VCaP (cell line): ENCODE measurements around the gene BRAT1.
"Not testable (repeated sequence)": the region's sequence is repeated elsewhere in the genome, so short reads cannot be mapped to it uniquely, and the experiment has no call there.

Experiments used
- H3K27ac ChIP-seq: fragments of 450-650 bp; 2 replicates; pipeline ENCODE4 v1.5.1; 2017
- CTCF ChIP-seq: fragments of 450-650 bp; conservative IDR thresholded peaks from 2 replicates; pipeline ENCODE4 v1.5.1; 2017; ENCODE audit warnings: mild to moderate bottlenecking, moderate library complexity

The BRAT1 gene

DNA sequence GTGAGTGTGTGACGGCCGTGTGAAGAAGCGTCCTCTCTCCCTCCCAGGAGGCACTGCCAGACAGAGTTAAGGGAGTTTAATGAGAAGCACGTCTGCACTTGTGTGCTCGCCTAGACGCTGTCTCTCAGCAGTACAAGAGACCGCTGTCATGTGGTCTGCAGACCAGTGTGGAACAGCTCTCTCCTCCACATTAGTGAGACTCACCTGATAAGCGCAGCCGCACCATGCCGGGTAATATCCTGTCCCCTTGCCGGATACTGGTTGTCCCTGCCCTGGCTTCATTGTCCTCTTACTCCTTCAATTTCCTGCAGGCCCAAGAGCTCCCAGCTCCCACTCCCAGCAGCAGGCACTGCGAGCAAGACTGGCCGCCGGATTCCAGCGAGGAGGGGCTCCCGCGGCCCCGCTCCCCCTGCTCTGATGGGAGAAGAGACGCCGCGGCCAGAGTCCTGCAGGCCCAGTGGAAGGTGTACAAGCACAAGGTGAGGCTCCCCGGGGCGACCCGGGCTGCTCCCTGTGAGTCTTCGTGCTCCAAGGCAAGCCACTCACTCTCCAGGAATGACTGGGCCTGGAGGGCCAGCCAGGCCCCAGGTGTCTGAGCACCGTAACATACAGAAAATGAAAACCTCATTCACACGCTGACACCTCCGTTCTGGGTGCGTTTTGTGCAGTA is 43.0 kb upstream of the BRAT1 start:
- TF ChIP-seq CTCF, result no peak
- no peak overlapping the region for H3K27ac ChIP-seq

DNA sequence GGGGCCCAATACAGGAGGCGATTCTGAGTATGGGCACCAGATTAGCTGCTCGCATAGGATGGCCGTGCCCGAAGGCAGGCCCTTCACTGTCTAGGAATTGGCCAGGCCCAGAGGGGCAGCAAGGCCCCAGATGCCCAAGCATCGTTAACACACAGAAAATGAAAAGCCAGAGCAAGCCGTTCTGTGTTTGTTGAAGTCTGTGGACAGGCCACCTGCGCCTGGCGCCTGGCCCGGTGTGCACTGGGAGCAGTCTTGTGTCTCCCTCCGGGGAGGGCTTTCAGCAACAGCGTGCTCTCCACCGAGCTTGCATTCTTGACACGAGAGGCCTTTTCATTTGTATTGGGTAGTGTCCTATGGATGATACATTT is 41.9 kb upstream of the BRAT1 start:
- no peak overlapping the region for H3K27ac ChIP-seq
- no peak for TF ChIP-seq CTCF

GRCh38 chr7:2596464-2597272 is 41.3 kb upstream of the BRAT1 start:
- no peak overlapping the region for H3K27ac ChIP-seq
- no peak for TF ChIP-seq CTCF

- H3K27ac ChIP-seq, result no peak overlapping the region
- TF ChIP-seq CTCF, result no peak
These were observed 40.0 kb upstream of the BRAT1 start for GRCh38 chr7:2595258-2595860.

DNA sequence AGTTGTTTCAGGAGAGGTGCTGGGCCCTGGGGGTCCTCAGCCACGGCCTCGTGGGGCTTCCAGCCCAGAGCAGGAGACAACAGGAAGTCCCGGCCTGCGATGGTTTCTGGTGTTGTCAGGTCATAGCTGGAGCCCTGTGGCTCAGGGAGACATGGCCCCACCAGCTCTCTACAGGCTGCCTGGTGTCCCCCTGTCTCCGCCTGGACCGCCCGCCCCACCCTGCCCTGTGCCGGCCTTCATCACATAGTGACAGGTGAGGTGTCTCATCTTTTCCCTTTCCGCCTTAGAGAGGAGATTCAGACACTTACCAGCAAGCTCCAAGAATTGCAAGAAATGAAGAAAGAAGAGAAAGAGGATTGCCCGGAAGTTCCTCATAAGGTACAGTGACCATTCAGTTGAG is 39.3 kb upstream of the BRAT1 start:
- no peak for TF ChIP-seq CTCF

DNA sequence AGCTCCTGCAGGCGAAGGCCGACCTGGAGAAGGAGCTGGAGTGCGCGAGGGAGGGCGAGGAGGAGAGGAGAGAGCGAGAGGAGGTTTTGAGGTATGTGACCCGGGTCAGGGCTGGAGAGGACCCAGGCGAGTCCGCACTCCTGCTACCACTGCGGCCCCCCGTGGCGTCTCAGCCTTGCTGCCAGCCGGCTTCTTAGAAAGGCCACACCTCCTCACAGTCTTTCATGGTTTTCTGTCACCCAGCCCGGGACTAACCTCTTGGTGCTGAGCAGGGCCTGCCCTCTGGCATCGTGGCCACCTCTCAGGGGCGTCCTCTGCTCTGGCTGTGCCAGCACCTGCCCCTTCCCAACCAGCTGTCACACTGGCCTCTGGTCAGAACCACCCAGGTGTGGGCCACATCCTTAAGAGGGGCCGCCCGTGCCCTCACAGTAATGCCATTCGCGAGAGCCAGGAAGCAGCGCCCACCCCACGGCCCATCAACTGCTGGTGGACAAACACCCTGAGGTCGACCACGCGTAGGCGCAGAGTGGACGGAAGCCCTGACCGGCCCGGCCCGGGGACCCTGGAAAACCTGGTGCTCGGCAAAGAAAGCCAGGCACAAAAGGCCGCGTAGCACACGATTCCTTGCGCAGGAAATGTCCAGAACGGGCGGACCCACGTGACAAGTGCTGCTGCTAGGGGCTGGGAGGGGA is 37.9 kb upstream of the BRAT1 start:
- no peak overlapping the region for H3K27ac ChIP-seq
- no peak for TF ChIP-seq CTCF

More for the DNA sequence above, 39.3 kb upstream of the BRAT1 start:
- H3K27ac ChIP-seq, result no peak overlapping the region

- no peak for TF ChIP-seq CTCF
- H3K27ac ChIP-seq, result no peak overlapping the region
These were observed 37.1 kb upstream of the BRAT1 start for GRCh38 chr7:2592375-2592865.

DNA sequence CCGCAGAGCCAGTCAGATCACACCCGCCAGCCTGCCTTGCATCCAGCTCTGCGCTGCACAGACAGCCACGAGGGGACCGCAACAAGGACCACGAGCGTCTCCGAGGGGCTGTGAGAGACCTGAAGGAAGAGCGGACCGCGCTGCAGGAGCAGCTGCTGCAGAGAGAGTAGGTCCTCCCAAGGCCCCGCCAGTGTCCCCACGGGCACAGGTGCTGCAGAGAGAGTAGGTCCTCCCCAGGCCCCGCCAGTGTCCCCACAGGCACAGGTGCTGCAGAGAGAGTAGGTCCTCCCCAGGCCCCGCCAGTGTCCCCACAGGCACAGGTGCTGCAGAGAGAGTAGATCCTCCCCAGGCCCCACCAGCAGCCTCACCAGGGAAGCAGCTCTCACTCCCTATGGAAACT is 34.6 kb upstream of the BRAT1 start:
- H3K27ac ChIP-seq, result not testable (repeated sequence)
